Thyroid gland (tissue), 4 donors: ENCODE data around the gene RESF1.

Experiments used
- CTCF ChIP-seq, 6 experiments: fragments of 200-600 bp in 3 of 6; fragments of 450-650 bp in 3 of 6; sonication (generic) in 3 of 6; IDR thresholded peaks; one replicate each; pipeline ENCODE4 v1.5.1; 2016 to 2019; ENCODE audit warnings: antibody characterized with exemption in 6 of 6, mild to moderate bottlenecking in 2 of 6, inconsistent platforms in 1 of 6, moderate library complexity in 1 of 6
- POLR2A ChIP-seq, 2 donors: fragments of 450-650 bp; IDR thresholded peaks; one replicate each; pipeline ENCODE4 v1.6.1; 2017; ENCODE audit warnings: antibody characterized with exemption in 2 of 2, mild to moderate bottlenecking in 2 of 2, moderate library complexity in 1 of 2

GRCh38 chr12:32000373-32001005 lies 41.3 kb downstream of the RESF1 start:
- TF ChIP-seq POLR2A (IDR thresholded peaks at IDR 0.05) (no peak), CTCF (IDR thresholded peaks at IDR 0.05) (no peak)
